ENCODE measurements around the gene ARHGAP45. TPM values are rescaled to one million over a fixed set of nuclear protein-coding genes. Genes with fewer than 3 reads are reported as not detected.
"Not testable (repeated sequence)": the region's sequence is repeated elsewhere in the genome, so short reads cannot be mapped to it uniquely, and the experiment has no call there.

The ARHGAP45 gene
- total RNA-seq, 4 donors from 2014 or later: 9.5 to 29.8 (median 14.6) TPM

- no peaks in the 10 kb centered on the region for H3K9me3 ChIP-seq
- no peak overlapping the region for H3K4me3 ChIP-seq
- H3K4me1 ChIP-seq: peaks cover 0 to 34% (median 17%) of the 10 kb centered on the region in 3 donors
- ATAC-seq: peak; percentile 14
- TF ChIP-seq CTCF (IDR thresholded peaks at IDR 0.05) (no peak), POLR2AphosphoS5 (IDR thresholded peaks at IDR 0.05) (peak; percentile 15)
- H3K27me3 ChIP-seq: no peaks in the 10 kb centered on the region
- peaks cover 0 to 95% of the 10 kb centered on the region in 2 donors for H3K36me3 ChIP-seq
- peak overlapping the region; percentile 10 to 84 (median 78) for H3K27ac ChIP-seq
- WGBS, 2 donors (ENCODE audit: low coverage in 1 of 2): no CpG with 5 or more reads among the region's 71 CpGs
Measured at GRCh38 chr19:1112268-1113029, 45.5 kb downstream of the ARHGAP45 start.

- Histone ChIP-seq H3K4me1 (peaks cover 0 to 29% (median 17%) of the 10 kb centered on the region in 3 donors), H3K27ac (peak overlapping the region; percentile 23 to 84 (median 78)), H3K27me3 (no peaks in the 10 kb centered on the region), H3K4me3 (peak overlapping the region in 1 of 2 donors; percentile 20), H3K36me3 (peaks cover 0 to 95% of the 10 kb centered on the region in 2 donors), H3K9me3 (no peaks in the 10 kb centered on the region)
- no CpG with 5 or more reads among the region's 44 CpGs for WGBS, 2 donors (ENCODE audit: low coverage in 1 of 2)
- no peak for TF ChIP-seq POLR2A (IDR thresholded peaks at IDR 0.05)
- peak in 3 of 4 experiments; percentile 90 to 100 (median 92) for TF ChIP-seq CTCF (IDR thresholded peaks at IDR 0.05)
- peak; percentile 70 for TF ChIP-seq POLR2AphosphoS5 (IDR thresholded peaks at IDR 0.05)
- no peak for TF ChIP-seq EP300 (IDR thresholded peaks at IDR 0.05)
- ATAC-seq: peak; percentile 92
Measured at GRCh38 chr19:1113030-1113985, 46.3 kb downstream of the ARHGAP45 start.

GRCh38 chr19:1113986-1114483, 47.1 kb downstream of the ARHGAP45 start:
- Histone ChIP-seq H3K4me3 (no peak overlapping the region), H3K27ac (peak overlapping the region; percentile 23 to 84 (median 78)), H3K4me1 (peaks cover 0 to 29% (median 17%) of the 10 kb centered on the region in 3 donors), H3K27me3 (no peaks in the 10 kb centered on the region), H3K9me3 (no peaks in the 10 kb centered on the region), H3K36me3 (peaks cover 0 to 95% of the 10 kb centered on the region in 2 donors)
- no peak for ATAC-seq
- WGBS, 2 donors (ENCODE audit: low coverage in 1 of 2): no CpG with 5 or more reads among the region's 25 CpGs
- TF ChIP-seq EP300 (IDR thresholded peaks at IDR 0.05): no peak
- no peak for TF ChIP-seq POLR2AphosphoS5 (IDR thresholded peaks at IDR 0.05)
- TF ChIP-seq CTCF (IDR thresholded peaks at IDR 0.05): no peak
- TF ChIP-seq POLR2A (IDR thresholded peaks at IDR 0.05): no peak

GRCh38 chr19:1114728-1115127, 47.8 kb downstream of the ARHGAP45 start:
- WGBS, 2 donors (ENCODE audit: low coverage in 1 of 2): 85 to 93% methylated on average over 5 to 6 of the region's 9 CpGs
- H3K9me3 ChIP-seq, H3K27me3 ChIP-seq, ATAC-seq, H3K4me3 ChIP-seq: not testable (repeated sequence)
- H3K4me1 ChIP-seq: peaks cover 0 to 29% (median 17%) of the 10 kb centered on the region in 3 donors
- H3K36me3 ChIP-seq: peaks cover 0 to 95% of the 10 kb centered on the region in 2 donors
- peak overlapping the region in 1 of 4 donors; percentile 77 for H3K27ac ChIP-seq

All from gastroesophageal sphincter (tissue), 4 donors.